ENCODE data around the gene LRMDA. TPM values are rescaled to one million over a fixed set of nuclear protein-coding genes. Genes with fewer than 3 reads are reported as not detected.

The LRMDA gene
- total and polyA plus RNA-seq, 2 of the 13 experiments (the other 11 are each of a cell fraction or from before 2014, with no cell fraction given): 13.4 to 22.0 TPM

DNA sequence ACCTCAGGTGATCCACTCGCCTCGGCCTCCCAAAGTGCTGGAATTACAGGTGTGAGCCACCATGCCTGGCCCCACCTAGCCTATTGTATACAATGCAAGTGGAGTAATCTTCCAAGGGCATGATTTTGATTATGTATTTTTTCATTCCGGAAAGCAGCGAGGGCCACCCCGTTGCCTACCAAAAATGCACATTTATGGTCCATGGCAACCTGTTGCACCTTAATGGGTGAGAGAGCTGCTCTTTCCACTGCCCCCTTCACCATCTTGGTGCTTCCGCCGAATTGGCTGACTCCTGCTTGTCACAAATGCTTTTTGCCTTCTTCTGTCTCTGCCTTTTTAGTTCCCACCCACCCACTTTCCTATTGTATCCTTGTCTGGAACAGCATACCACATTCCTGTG lies 699.5 kb downstream of the LRMDA start (continued):
- TF ChIP-seq, protein P1, sequence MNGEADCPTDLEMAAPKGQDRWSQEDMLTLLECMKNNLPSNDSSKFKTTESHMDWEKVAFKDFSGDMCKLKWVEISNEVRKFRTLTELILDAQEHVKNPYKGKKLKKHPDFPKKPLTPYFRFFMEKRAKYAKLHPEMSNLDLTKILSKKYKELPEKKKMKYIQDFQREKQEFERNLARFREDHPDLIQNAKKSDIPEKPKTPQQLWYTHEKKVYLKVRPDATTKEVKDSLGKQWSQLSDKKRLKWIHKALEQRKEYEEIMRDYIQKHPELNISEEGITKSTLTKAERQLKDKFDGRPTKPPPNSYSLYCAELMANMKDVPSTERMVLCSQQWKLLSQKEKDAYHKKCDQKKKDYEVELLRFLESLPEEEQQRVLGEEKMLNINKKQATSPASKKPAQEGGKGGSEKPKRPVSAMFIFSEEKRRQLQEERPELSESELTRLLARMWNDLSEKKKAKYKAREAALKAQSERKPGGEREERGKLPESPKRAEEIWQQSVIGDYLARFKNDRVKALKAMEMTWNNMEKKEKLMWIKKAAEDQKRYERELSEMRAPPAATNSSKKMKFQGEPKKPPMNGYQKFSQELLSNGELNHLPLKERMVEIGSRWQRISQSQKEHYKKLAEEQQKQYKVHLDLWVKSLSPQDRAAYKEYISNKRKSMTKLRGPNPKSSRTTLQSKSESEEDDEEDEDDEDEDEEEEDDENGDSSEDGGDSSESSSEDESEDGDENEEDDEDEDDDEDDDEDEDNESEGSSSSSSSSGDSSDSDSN (CRISPR knock-in tag; IDR thresholded peaks at IDR 0.05): no peak
- no peak for TF ChIP-seq ZKSCAN5 (CRISPR knock-in tag; IDR thresholded peaks at IDR 0.05)
- TF ChIP-seq ZNF20 (CRISPR knock-in tag; IDR thresholded peaks at IDR 0.05): no peak

DNA sequence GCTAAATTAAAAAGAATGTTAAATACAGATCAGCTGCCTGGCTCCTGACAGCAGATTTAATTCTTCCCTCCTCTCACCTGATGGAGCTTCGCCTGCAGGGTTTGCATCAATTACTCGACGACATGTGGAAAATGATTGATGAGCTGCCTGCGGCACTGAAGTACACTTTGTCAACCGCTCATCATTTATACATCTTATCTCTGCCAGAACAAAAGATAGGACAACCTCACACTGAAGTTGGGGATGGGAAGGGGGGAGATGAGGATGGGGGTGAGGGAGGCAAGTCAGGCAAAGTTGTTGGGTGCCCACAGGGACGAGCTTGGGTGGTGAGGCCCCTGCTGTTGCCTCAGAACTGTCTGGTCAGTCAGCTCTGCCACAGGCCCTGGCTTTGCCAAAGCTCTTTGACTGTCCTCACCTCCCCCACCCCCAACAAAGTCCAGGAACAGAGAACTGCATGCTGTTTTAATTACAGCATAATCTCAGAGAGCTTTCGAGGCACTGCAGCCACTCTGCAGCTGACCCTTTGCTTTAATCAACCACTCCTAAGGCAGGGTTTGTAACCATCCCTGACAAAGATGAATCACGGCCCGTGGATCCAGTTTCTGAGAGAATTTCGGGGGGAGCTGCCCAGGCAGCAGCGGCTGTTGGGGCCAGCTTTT lies 702.3 kb downstream of the LRMDA start:
- no peak overlapping the region for H3K27ac ChIP-seq (ENCODE audit: extremely low read length, insufficient read depth, low read length)
- BruUV-seq (replicated peaks): no TSS peak
- no peaks in the 10 kb centered on the region for H4K20me1 ChIP-seq (ENCODE audit: insufficient read depth, low read length)
- H3K27me3 ChIP-seq (ENCODE audit: control insufficient read depth in 1 of 2, insufficient read depth in 2 of 2, low read length in 2 of 2): no peaks in the 10 kb centered on the region
- H3K4me1 ChIP-seq (ENCODE audit: insufficient read depth, low read length): peaks cover under 1% of the 10 kb centered on the region
- no peak overlapping the region for H3K4me3 ChIP-seq (replicated peaks in 1 of 3; ENCODE audit: insufficient read depth in 1 of 3, low read depth in 2 of 3, low read length in 3 of 3)
- intact Hi-C loops (cut with micrococcal nuclease; ENCODE audit: unreplicated experiment): no loop called here
- POLR2A ChIA-PET: no interaction called here
- 94% methylated on average over 11 of the region's 11 CpGs for WGBS (ENCODE audit: low lambda C conversion rate)
- CTCF ChIA-PET (ENCODE audit: low intra/inter-chr PET ratio, low total read pairs): no interaction called here
- in situ Hi-C loops (cut with HindIII; ENCODE audit: extremely low pct_ligation_motif_present, low pct_unique_long_range_greater_than_20kb): no loop called here
- no peak overlapping the region for H3K9ac ChIP-seq (ENCODE audit: insufficient read depth, low read depth, low read length)
- no peak overlapping the region for H2AFZ ChIP-seq (ENCODE audit: low read length)
- no peaks in the 10 kb centered on the region for H3K9me3 ChIP-seq (ENCODE audit: low read length)
- no peak for ATAC-seq
- DNase-seq (ENCODE audit: low spot score): no peak
- no peaks in the 10 kb centered on the region for H3K36me3 ChIP-seq (replicated peaks in 1 of 2; ENCODE audit: control insufficient read depth in 1 of 2, insufficient read depth in 2 of 2, low read length in 2 of 2)
- FAIRE-seq: no peak
- H3K79me2 ChIP-seq (ENCODE audit: insufficient read depth, low read length): no peaks in the 10 kb centered on the region
- no peak overlapping the region for H3K4me2 ChIP-seq (ENCODE audit: low read depth, low read length)
- TF ChIP-seq HDAC6 (IDR thresholded peaks at IDR 0.05; ENCODE audit: low read depth, low read length): no peak
- TF ChIP-seq, protein P2, sequence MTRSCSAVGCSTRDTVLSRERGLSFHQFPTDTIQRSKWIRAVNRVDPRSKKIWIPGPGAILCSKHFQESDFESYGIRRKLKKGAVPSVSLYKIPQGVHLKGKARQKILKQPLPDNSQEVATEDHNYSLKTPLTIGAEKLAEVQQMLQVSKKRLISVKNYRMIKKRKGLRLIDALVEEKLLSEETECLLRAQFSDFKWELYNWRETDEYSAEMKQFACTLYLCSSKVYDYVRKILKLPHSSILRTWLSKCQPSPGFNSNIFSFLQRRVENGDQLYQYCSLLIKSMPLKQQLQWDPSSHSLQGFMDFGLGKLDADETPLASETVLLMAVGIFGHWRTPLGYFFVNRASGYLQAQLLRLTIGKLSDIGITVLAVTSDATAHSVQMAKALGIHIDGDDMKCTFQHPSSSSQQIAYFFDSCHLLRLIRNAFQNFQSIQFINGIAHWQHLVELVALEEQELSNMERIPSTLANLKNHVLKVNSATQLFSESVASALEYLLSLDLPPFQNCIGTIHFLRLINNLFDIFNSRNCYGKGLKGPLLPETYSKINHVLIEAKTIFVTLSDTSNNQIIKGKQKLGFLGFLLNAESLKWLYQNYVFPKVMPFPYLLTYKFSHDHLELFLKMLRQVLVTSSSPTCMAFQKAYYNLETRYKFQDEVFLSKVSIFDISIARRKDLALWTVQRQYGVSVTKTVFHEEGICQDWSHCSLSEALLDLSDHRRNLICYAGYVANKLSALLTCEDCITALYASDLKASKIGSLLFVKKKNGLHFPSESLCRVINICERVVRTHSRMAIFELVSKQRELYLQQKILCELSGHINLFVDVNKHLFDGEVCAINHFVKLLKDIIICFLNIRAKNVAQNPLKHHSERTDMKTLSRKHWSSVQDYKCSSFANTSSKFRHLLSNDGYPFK (CRISPR knock-in tag; IDR thresholded peaks at IDR 0.05; ENCODE audit: borderline replicate concordance): no peak
- no peak for TF ChIP-seq ZSCAN9 (CRISPR knock-in tag; IDR thresholded peaks at IDR 0.05; ENCODE audit: borderline replicate concordance)
- TF ChIP-seq, protein P3, sequence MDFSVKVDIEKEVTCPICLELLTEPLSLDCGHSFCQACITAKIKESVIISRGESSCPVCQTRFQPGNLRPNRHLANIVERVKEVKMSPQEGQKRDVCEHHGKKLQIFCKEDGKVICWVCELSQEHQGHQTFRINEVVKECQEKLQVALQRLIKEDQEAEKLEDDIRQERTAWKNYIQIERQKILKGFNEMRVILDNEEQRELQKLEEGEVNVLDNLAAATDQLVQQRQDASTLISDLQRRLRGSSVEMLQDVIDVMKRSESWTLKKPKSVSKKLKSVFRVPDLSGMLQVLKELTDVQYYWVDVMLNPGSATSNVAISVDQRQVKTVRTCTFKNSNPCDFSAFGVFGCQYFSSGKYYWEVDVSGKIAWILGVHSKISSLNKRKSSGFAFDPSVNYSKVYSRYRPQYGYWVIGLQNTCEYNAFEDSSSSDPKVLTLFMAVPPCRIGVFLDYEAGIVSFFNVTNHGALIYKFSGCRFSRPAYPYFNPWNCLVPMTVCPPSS (IDR thresholded peaks at IDR 0.05): no peak
- TF ChIP-seq ZNF274 (CRISPR knock-in tag; IDR thresholded peaks at IDR 0.05): no peak
- TF ChIP-seq, protein P4, sequence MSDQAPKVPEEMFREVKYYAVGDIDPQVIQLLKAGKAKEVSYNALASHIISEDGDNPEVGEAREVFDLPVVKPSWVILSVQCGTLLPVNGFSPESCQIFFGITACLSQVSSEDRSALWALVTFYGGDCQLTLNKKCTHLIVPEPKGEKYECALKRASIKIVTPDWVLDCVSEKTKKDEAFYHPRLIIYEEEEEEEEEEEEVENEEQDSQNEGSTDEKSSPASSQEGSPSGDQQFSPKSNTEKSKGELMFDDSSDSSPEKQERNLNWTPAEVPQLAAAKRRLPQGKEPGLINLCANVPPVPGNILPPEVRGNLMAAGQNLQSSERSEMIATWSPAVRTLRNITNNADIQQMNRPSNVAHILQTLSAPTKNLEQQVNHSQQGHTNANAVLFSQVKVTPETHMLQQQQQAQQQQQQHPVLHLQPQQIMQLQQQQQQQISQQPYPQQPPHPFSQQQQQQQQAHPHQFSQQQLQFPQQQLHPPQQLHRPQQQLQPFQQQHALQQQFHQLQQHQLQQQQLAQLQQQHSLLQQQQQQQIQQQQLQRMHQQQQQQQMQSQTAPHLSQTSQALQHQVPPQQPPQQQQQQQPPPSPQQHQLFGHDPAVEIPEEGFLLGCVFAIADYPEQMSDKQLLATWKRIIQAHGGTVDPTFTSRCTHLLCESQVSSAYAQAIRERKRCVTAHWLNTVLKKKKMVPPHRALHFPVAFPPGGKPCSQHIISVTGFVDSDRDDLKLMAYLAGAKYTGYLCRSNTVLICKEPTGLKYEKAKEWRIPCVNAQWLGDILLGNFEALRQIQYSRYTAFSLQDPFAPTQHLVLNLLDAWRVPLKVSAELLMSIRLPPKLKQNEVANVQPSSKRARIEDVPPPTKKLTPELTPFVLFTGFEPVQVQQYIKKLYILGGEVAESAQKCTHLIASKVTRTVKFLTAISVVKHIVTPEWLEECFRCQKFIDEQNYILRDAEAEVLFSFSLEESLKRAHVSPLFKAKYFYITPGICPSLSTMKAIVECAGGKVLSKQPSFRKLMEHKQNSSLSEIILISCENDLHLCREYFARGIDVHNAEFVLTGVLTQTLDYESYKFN (CRISPR knock-in tag; conservative IDR thresholded peaks at IDR 0.05): no peak
- TF ChIP-seq AKAP8 (CRISPR knock-in tag; IDR thresholded peaks at IDR 0.05): no peak
- no peak for TF ChIP-seq REL (CRISPR knock-in tag; conservative IDR thresholded peaks at IDR 0.05)
- TF ChIP-seq FOXM1 (CRISPR knock-in tag; IDR thresholded peaks at IDR 0.05): no peak
- TF ChIP-seq GTF2F1 (IDR thresholded peaks at IDR 0.05; ENCODE audit: low read length): no peak
- TF ChIP-seq ZNF12 (CRISPR knock-in tag; IDR thresholded peaks at IDR 0.05): no peak

Data from HepG2 (cell line).